Left ventricle myocardium inferior (tissue), 1 donor: Measurements from ENCODE around the gene NME9. TPM values are rescaled to one million over a fixed set of nuclear protein-coding genes. Genes with fewer than 3 reads are reported as not detected.

Experiments used
- DNase-seq: peaks from one replicate; pipeline ENCODE4 v3.0.0-alpha.2; 2020
- H3K27ac ChIP-seq: fragments of 200-600 bp; replicated peaks from 2 replicates; pipeline ENCODE4 v1.8.0; 2021
- H3K27me3 ChIP-seq: fragments of 200-600 bp; 2 replicates; pipeline ENCODE4 v1.8.0; 2021; ENCODE audit warnings: low read depth
- H3K36me3 ChIP-seq: fragments of 200-600 bp; 2 replicates; pipeline ENCODE4 v1.8.0; 2021
- H3K4me1 ChIP-seq: fragments of 200-600 bp; 2 replicates; pipeline ENCODE4 v1.8.0; 2021
- H3K4me3 ChIP-seq: fragments of 200-600 bp; 2 replicates; pipeline ENCODE4 v1.8.0; 2021; ENCODE audit warnings: mild to moderate bottlenecking, moderate library complexity
- H3K9me3 ChIP-seq: fragments of 200-600 bp; replicated peaks from 2 replicates; pipeline ENCODE4 v1.8.0; 2021
- intact Hi-C: fragments of 100-400 bp; cut with micrococcal nuclease; formaldehyde crosslinking; loops from one replicate; pipeline ENCODE4 v1.11.0; 2022
- total RNA-seq: library from RNA; stranded (reverse); fragmentation: NEBNext Ultra II Directional; extraction: Animal tissue kit (Norgen Biotek cat#: 25700); gene quantifications from one replicate; pipeline ENCODE4 v1.2.1, GENCODE V29; 2021
- TF ChIP-seq, protein P1 (sequence below): fragments of 200-600 bp; IDR thresholded peaks from 2 replicates; pipeline ENCODE4 v1.8.0; 2021; ENCODE audit warnings: antibody characterized with exemption, mild to moderate bottlenecking, borderline replicate concordance
- donor health status: DM: no; HTN: yes; CAD: no; lungs with severe emphysema.

NME9 gene
- total RNA-seq, 1 donor from 2014 or later: not detected

DNA sequence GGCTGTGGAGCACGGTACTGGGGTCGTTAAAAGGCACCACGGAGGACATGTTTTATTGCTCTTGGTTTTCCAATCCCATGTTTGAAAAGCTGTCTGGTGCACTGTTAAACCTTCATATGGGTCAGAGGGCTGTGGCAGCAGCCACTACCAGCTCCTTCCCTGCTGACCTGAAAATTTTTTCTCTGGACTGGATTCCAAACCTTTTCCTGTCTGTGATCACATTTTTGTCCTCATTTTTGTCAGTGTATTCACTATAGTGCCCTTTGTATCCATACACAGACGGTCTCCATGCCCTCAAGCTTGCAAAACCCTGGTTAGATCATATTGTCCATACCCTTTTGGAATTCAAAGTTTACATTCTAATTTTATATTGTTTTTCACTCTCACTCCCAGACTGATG, 70.5 kb downstream of the NME9 start:
- intact Hi-C loops: no loop called here
- H3K27ac ChIP-seq: no peak overlapping the region
- H3K4me3 ChIP-seq: no peak overlapping the region
- H3K4me1 ChIP-seq: no peaks in the 10 kb centered on the region
- peaks cover 27% of the 10 kb centered on the region for H3K36me3 ChIP-seq
- DNase-seq: no peak
- no peaks in the 10 kb centered on the region for H3K27me3 ChIP-seq
- no peaks in the 10 kb centered on the region for H3K9me3 ChIP-seq
- TF ChIP-seq, protein P1, sequence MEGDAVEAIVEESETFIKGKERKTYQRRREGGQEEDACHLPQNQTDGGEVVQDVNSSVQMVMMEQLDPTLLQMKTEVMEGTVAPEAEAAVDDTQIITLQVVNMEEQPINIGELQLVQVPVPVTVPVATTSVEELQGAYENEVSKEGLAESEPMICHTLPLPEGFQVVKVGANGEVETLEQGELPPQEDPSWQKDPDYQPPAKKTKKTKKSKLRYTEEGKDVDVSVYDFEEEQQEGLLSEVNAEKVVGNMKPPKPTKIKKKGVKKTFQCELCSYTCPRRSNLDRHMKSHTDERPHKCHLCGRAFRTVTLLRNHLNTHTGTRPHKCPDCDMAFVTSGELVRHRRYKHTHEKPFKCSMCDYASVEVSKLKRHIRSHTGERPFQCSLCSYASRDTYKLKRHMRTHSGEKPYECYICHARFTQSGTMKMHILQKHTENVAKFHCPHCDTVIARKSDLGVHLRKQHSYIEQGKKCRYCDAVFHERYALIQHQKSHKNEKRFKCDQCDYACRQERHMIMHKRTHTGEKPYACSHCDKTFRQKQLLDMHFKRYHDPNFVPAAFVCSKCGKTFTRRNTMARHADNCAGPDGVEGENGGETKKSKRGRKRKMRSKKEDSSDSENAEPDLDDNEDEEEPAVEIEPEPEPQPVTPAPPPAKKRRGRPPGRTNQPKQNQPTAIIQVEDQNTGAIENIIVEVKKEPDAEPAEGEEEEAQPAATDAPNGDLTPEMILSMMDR: no peak

DNA sequence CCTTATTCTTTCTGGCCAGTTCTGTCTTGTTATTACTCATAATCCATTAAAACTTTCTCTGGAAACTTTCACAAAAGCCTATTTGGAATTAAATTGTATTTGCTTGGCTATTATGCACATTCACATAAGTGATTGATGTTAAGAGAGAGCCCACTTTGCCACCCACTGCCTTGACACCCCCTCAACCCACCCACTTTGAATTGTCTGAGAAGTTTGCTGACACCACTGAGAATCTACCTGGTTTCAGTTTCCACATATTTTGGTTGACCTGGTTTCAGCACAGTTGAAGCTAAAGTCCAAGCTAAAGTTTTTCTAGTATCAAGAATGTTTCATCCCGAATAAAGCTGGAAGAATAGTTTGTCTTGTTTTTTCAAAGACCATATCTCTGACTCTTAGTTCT, 71.7 kb downstream of the NME9 start:
- Histone ChIP-seq H3K36me3 (peaks cover 17% of the 10 kb centered on the region), H3K27ac (no peak overlapping the region), H3K4me3 (no peak overlapping the region), H3K4me1 (no peaks in the 10 kb centered on the region), H3K27me3 (no peaks in the 10 kb centered on the region), H3K9me3 (no peaks in the 10 kb centered on the region)
- TF ChIP-seq, protein P1: no peak
- intact Hi-C loops: no loop called here
- no peak for DNase-seq

DNA sequence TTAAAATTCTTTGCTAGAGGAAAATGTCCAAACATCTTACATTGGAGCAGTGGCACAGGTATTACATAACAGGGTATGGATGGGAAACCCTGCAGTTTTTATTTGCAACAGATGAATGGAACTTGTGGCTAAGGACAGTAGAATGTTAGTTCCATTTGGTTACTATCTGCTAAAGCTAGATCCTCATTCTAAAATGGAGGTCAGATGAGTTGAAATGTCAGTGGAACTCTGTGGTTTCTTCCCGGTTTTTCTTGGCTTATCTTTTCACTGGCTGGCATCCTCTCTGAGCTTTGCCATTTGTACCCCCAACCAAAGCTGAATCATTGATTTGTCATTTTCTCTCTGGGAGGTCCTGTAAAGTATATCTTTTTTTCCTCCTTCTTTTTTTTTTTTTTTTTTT, 73.6 kb downstream of the NME9 start:
- intact Hi-C loops: no loop called here
- Histone ChIP-seq H3K9me3 (no peaks in the 10 kb centered on the region), H3K4me3 (no peak overlapping the region), H3K27me3 (no peaks in the 10 kb centered on the region), H3K36me3 (peaks cover 13% of the 10 kb centered on the region), H3K27ac (no peak overlapping the region), H3K4me1 (no peaks in the 10 kb centered on the region)
- DNase-seq: no peak
- TF ChIP-seq, protein P1: no peak

DNA sequence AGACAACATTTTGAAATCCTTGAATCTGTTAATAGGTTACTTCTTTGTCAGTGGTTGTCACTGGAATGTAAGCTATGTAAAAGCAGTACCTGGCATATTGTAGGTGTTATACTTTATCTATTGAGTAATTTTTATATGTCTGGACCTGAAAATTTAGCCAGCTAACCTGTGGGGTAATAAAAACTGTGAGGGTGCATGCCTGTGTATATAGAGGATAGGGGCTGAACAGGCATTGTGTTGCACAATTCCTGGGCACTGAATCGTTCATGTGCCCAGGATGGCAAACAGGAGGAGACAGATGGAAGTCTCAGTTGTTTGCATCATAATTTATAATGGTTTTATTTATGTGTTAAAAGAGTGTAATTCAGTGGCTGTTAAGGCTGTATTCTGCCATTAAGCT, 75.4 kb downstream of the NME9 start:
- intact Hi-C loops: no loop called here
- Histone ChIP-seq H3K4me1 (no peaks in the 10 kb centered on the region), H3K4me3 (no peak overlapping the region), H3K27ac (no peak overlapping the region), H3K36me3 (peaks cover 19% of the 10 kb centered on the region), H3K9me3 (no peaks in the 10 kb centered on the region), H3K27me3 (no peaks in the 10 kb centered on the region)
- TF ChIP-seq, protein P1: no peak
- DNase-seq: no peak

DNA sequence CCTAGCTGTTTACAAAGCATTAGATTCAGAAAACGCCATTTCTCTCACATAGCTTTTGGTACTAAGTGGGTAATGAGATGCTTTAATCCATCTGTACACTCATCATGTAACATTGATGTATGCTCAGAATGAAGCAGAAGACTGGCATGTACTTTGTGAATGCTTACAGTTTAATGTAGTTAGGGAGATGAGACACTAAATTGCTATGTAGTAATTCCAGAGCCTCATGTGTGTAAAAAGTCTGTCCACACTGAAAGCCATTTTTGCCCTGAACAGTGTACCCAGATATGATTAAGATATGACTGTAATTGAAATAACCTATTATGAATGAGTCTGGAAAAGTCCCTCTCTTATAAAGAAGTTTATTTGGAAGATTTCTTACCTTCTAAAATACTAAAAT, 76.0 kb downstream of the NME9 start:
- peaks cover 16% of the 10 kb centered on the region for H3K36me3 ChIP-seq
- no peaks in the 10 kb centered on the region for H3K4me1 ChIP-seq
- H3K27ac ChIP-seq: no peak overlapping the region
- intact Hi-C loops: no loop called here
- no peaks in the 10 kb centered on the region for H3K27me3 ChIP-seq
- no peak overlapping the region for H3K4me3 ChIP-seq
- TF ChIP-seq, protein P1: no peak
- DNase-seq: no peak
- H3K9me3 ChIP-seq: no peaks in the 10 kb centered on the region

Other genes starting within 250 kb of the NME9 start
- gene DZIP1L, start 214.2 kb downstream of the NME9 start, total RNA-seq: 4.7 TPM
- gene A4GNT, start 197.5 kb downstream of the NME9 start, total RNA-seq: not detected
- 7.9 TPM for gene DBR1, start 154.9 kb downstream of the NME9 start, total RNA-seq
- 31.2 TPM for gene ARMC8, start 142.6 kb downstream of the NME9 start, total RNA-seq
- 349 TPM for gene MRAS, start 18.7 kb upstream of the NME9 start, total RNA-seq
- gene ESYT3, start 104.8 kb upstream of the NME9 start, total RNA-seq: 1.0 TPM